Ishikawa (cell line): ENCODE measurements around the gene DACH1.

ENCODE experiments used
- CEBPB ChIP-seq: IDR thresholded peaks from 2 replicates; pipeline ENCODE4 v1.6.1; 2012
- CREB1 ChIP-seq: IDR thresholded peaks from 2 replicates; pipeline ENCODE4 v1.6.1; 2012; ENCODE audit warnings: low read depth
- EP300 ChIP-seq: IDR thresholded peaks from 2 replicates; pipeline ENCODE4 v1.6.1; 2012; ENCODE audit warnings: borderline replicate concordance
- FOXM1 ChIP-seq: IDR thresholded peaks from 2 replicates; pipeline ENCODE4 v1.6.1; 2012; ENCODE audit warnings: low read depth, borderline replicate concordance
- MAX ChIP-seq: IDR thresholded peaks from 2 replicates; pipeline ENCODE4 v1.6.1; 2012
- RAD21 ChIP-seq: IDR thresholded peaks from 2 replicates; pipeline ENCODE4 v1.6.1; 2012; ENCODE audit warnings: low read depth
- YY1 ChIP-seq: IDR thresholded peaks from 2 replicates; pipeline ENCODE4 v1.6.1; 2012; ENCODE audit warnings: low read depth

- TF ChIP-seq YY1 (no peak), MAX (no peak), CEBPB (no peak), EP300 (no peak), FOXM1 (no peak), CREB1 (no peak), RAD21 (no peak)
These were observed 144.8 kb downstream of the DACH1 start for GRCh38 chr13:71722206-71722605.
